22Rv1 (cell line): Measurements from ENCODE around the gene CCNL2.

Experiments
- ZFX ChIP-seq: fragments of 450-650 bp; IDR thresholded peaks from 2 replicates; pipeline ENCODE4 v1.6.1; 2017; ENCODE audit warnings: antibody characterized with exemption, borderline replicate concordance
- TF ChIP-seq, protein P1 (sequence below): fragments of 450-650 bp; IDR thresholded peaks from 2 replicates; pipeline ENCODE4 v1.5.1; 2017; ENCODE audit warnings: mild to moderate bottlenecking

DNA sequence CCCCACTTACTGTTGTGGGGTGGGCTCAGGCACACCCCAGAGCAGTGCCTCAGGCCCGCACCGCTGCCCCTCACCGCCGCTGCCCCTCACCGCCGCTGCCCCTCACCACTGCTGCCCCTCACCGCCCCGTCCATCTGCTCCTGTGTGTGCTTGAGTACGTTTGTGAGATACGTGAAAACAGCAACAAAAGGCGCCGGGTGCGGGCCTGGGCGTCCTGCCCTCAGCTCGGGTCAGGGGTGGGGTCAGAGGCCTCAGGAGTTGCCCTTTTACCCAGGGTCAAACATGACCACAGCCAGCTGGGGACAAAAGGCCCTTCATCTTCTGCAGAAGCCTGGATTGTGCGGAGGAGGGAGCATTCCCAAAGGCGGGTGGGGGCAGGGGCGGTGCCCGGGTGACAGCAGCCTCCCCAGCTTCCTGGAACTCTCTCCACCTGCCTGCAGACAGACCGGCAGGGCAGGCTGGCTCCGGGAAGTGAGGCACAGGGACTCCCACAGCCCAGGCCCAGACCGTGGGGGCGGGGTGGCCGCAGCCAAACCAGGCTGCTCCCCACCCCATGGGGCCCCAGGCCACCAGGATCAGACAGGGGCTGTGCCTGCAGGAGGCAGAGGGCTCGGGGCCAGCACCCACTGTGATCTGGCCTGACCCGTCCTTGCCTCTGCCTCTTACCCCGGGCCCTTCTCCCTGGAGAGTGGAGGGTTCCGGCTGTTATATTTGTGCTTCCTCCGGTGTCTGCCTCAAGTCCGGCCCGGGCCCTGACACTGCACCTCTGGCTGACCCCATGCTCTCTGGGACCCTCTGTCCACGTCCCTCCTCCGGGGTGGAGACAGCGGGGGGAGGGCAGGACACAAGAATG lies 34.0 kb upstream of the CCNL2 start:
- no peak for TF ChIP-seq ZFX
- TF ChIP-seq, protein P1, sequence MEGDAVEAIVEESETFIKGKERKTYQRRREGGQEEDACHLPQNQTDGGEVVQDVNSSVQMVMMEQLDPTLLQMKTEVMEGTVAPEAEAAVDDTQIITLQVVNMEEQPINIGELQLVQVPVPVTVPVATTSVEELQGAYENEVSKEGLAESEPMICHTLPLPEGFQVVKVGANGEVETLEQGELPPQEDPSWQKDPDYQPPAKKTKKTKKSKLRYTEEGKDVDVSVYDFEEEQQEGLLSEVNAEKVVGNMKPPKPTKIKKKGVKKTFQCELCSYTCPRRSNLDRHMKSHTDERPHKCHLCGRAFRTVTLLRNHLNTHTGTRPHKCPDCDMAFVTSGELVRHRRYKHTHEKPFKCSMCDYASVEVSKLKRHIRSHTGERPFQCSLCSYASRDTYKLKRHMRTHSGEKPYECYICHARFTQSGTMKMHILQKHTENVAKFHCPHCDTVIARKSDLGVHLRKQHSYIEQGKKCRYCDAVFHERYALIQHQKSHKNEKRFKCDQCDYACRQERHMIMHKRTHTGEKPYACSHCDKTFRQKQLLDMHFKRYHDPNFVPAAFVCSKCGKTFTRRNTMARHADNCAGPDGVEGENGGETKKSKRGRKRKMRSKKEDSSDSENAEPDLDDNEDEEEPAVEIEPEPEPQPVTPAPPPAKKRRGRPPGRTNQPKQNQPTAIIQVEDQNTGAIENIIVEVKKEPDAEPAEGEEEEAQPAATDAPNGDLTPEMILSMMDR = no peak
